Uterus (tissue), 4 donors: Measurements from ENCODE around the gene LIPN. TPM values are rescaled to one million over a fixed set of nuclear protein-coding genes. Genes with fewer than 3 reads are reported as not detected.
"Not testable (repeated sequence)": the region's sequence is repeated elsewhere in the genome, so short reads cannot be mapped to it uniquely, and the experiment has no call there.

ENCODE experiments used
- DNase-seq, 2 donors: peaks; one replicate each; pipeline ENCODE4 v3.0.0-alpha.2; 2019 to 2020
- H3K27ac ChIP-seq, 2 donors: fragments of 200-600 bp; sonication (generic); 1 replicate in 1 of 2; 2 replicates in 1 of 2; pipeline ENCODE4 v1.5.1; 2016 to 2018
- H3K27me3 ChIP-seq, 2 donors: fragments of 200-600 bp; sonication (generic); one replicate each; pipeline ENCODE4 v1.5.1; 2018 to 2019; ENCODE audit warnings: control low read depth in 1 of 2
- H3K36me3 ChIP-seq, 2 donors: fragments of 200-600 bp; sonication (generic); one replicate each; pipeline ENCODE4 v1.5.1; 2019; ENCODE audit warnings: control low read depth in 1 of 2
- H3K4me1 ChIP-seq, 2 donors: fragments of 200-600 bp; sonication (generic); one replicate each; pipeline ENCODE4 v1.5.1; 2018 to 2019; ENCODE audit warnings: control low read depth in 1 of 2
- H3K4me3 ChIP-seq, 2 donors: fragments of 200-600 bp; sonication (generic); 1 replicate in 1 of 2; 2 replicates in 1 of 2; pipeline ENCODE4 v1.5.1; 2018 to 2019; ENCODE audit warnings: mild to moderate bottlenecking in 1 of 2
- H3K9me3 ChIP-seq, 2 donors: fragments of 200-600 bp; sonication (generic); one replicate each; pipeline ENCODE4 v1.5.1; 2019; ENCODE audit warnings: control low read depth in 1 of 2
- CTCF ChIP-seq, 4 experiments: fragments of 200-600 bp in 2 of 4; fragments of 450-650 bp in 2 of 4; sonication (generic) in 2 of 4; IDR thresholded peaks; one replicate each; pipeline ENCODE4 v1.5.1; 2016 to 2019; ENCODE audit warnings: antibody characterized with exemption in 4 of 4, mild to moderate bottlenecking in 2 of 4, moderate library complexity in 1 of 4
- POLR2A ChIP-seq, 2 donors: fragments of 450-650 bp; IDR thresholded peaks; one replicate each; pipeline ENCODE4 v1.6.1; 2016; ENCODE audit warnings: antibody characterized with exemption in 2 of 2, mild to moderate bottlenecking in 1 of 2, moderate library complexity in 1 of 2
- intact Hi-C: fragments of 100-400 bp; cut with DNase I; formaldehyde crosslinking; loops from one replicate; pipeline ENCODE4 v1.15.1; 2023; ENCODE audit warnings: low total_unique reads
- total RNA-seq, 4 donors: library from RNA; depleted of rRNA in 3 of 4; stranded (reverse); fragments of >200 nt in 3 of 4; gene quantifications; one replicate each; pipeline versions ENCODE4 v1.1.0 to v1.2.4, GENCODE V29; 2014 to 2023
- donor health status: DM: yes; HTN: yes; CAD: no.

LIPN gene
- total RNA-seq, 4 donors from 2014 or later = not detected

GRCh38 chr10:88728107-88728763, 31.6 kb upstream of the LIPN start:
- Histone ChIP-seq H3K9me3 (no peaks in the 10 kb centered on the region), H3K4me1 (no peaks in the 10 kb centered on the region), H3K27ac (no peak overlapping the region), H3K27me3 (no peaks in the 10 kb centered on the region), H3K4me3 (no peak overlapping the region), H3K36me3 (no peaks in the 10 kb centered on the region)
- no peak for DNase-seq
- intact Hi-C loops = no loop called here
- no peak for TF ChIP-seq CTCF (IDR thresholded peaks at IDR 0.05)
- no peak for TF ChIP-seq POLR2A (IDR thresholded peaks at IDR 0.05)

- H3K9me3 ChIP-seq = no peaks in the 10 kb centered on the region
- H3K4me1 ChIP-seq = no peaks in the 10 kb centered on the region
- no peaks in the 10 kb centered on the region for H3K36me3 ChIP-seq
- DNase-seq = no peak
- H3K27ac ChIP-seq = no peak overlapping the region
- TF ChIP-seq CTCF (IDR thresholded peaks at IDR 0.05) = no peak
- TF ChIP-seq POLR2A (IDR thresholded peaks at IDR 0.05) = no peak
- intact Hi-C loops = no loop called here
- H3K27me3 ChIP-seq = no peaks in the 10 kb centered on the region
- H3K4me3 ChIP-seq = no peak overlapping the region
Measured at GRCh38 chr10:88730864-88731263, 29.0 kb upstream of the LIPN start.

- Histone ChIP-seq H3K27me3 (no peaks in the 10 kb centered on the region), H3K9me3 (no peaks in the 10 kb centered on the region), H3K4me3 (no peak overlapping the region), H3K36me3 (no peaks in the 10 kb centered on the region), H3K27ac (no peak overlapping the region), H3K4me1 (no peaks in the 10 kb centered on the region)
- DNase-seq = no peak
- TF ChIP-seq CTCF (IDR thresholded peaks at IDR 0.05) = no peak
- no peak for TF ChIP-seq POLR2A (IDR thresholded peaks at IDR 0.05)
- intact Hi-C loops = no loop called here
Measured at GRCh38 chr10:88731296-88731695, 28.5 kb upstream of the LIPN start.

GRCh38 chr10:88733215-88733614, 26.6 kb upstream of the LIPN start:
- no peak overlapping the region for H3K27ac ChIP-seq
- intact Hi-C loops = no loop called here
- no peaks in the 10 kb centered on the region for H3K36me3 ChIP-seq
- H3K4me3 ChIP-seq = no peak overlapping the region
- H3K9me3 ChIP-seq = no peaks in the 10 kb centered on the region
- no peaks in the 10 kb centered on the region for H3K4me1 ChIP-seq
- DNase-seq = no peak
- no peaks in the 10 kb centered on the region for H3K27me3 ChIP-seq
- TF ChIP-seq POLR2A (IDR thresholded peaks at IDR 0.05) = no peak
- no peak for TF ChIP-seq CTCF (IDR thresholded peaks at IDR 0.05)

- no peak overlapping the region for H3K27ac ChIP-seq
- no peaks in the 10 kb centered on the region for H3K9me3 ChIP-seq
- H3K36me3 ChIP-seq = no peaks in the 10 kb centered on the region
- intact Hi-C loops = no loop called here
- TF ChIP-seq POLR2A (IDR thresholded peaks at IDR 0.05) (no peak), CTCF (IDR thresholded peaks at IDR 0.05) (no peak)
- no peaks in the 10 kb centered on the region for H3K27me3 ChIP-seq
- no peak overlapping the region for H3K4me3 ChIP-seq
- DNase-seq = no peak
- no peaks in the 10 kb centered on the region for H3K4me1 ChIP-seq
Measured at GRCh38 chr10:88735661-88736060, 24.2 kb upstream of the LIPN start.

- H3K4me3 ChIP-seq, H3K36me3 ChIP-seq, H3K27me3 ChIP-seq, H3K27ac ChIP-seq, DNase-seq, H3K9me3 ChIP-seq, H3K4me1 ChIP-seq: not testable (repeated sequence)
- intact Hi-C loops = loop anchor here (10.0 kb wide), 1 partner anchor 713 kb away; no protein-coding TSS in a partner anchor
Measured at GRCh38 chr10:88741921-88742320, 17.9 kb upstream of the LIPN start.
